Mesothelial cell of epicardium (in vitro differentiated cells): ENCODE measurements around the gene CLSTN2. TPM values are rescaled to one million over a fixed set of nuclear protein-coding genes. Genes with fewer than 3 reads are reported as not detected.

ENCODE experiments used
- DNase-seq, 2 experiments: peaks; one replicate each; pipeline ENCODE4 v3.0.0; 2021; ENCODE audit warnings: low spot score in 2 of 2; ENCODE audit not compliant: unreplicated experiment in 2 of 2
- H3K27ac Mint-ChIP-seq: 2 replicates; pipeline ENCODE4 v1.8.0; 2021; ENCODE audit warnings: mixed read lengths
- H3K27me3 Mint-ChIP-seq: 2 replicates; pipeline ENCODE4 v1.8.0; 2021; ENCODE audit warnings: low read depth, mixed read lengths
- H3K36me3 Mint-ChIP-seq: 2 replicates; pipeline ENCODE4 v1.8.0; 2021; ENCODE audit warnings: mixed read lengths
- H3K4me1 Mint-ChIP-seq: 2 replicates; pipeline ENCODE4 v1.8.0; 2021; ENCODE audit warnings: mixed read lengths
- H3K4me3 Mint-ChIP-seq: 2 replicates; pipeline ENCODE4 v1.8.0; 2021; ENCODE audit warnings: mild to moderate bottlenecking, moderate library complexity, mixed read lengths
- H3K9me3 Mint-ChIP-seq: 2 replicates; pipeline ENCODE4 v1.8.0; 2021; ENCODE audit warnings: mixed read lengths
- CTCF ChIP-seq: fragments of 200-600 bp; sonication (generic); IDR thresholded peaks from one replicate; pipeline ENCODE4 v1.5.0; 2021; ENCODE audit warnings: antibody characterized with exemption; ENCODE audit not compliant: unreplicated experiment
- total RNA-seq: library from RNA; stranded (reverse); gene quantifications from 3 replicates; pipeline ENCODE4 v1.2.1, GENCODE V29; 2021

CLSTN2 gene
- total RNA-seq, 1 donor from 2014 or later: 18.2 TPM

- Mint-ChIP-seq H3K4me3 (no peak overlapping the region), H3K27ac (no peak overlapping the region), H3K27me3 (peaks cover 32% of the 10 kb centered on the region), H3K4me1 (no peaks in the 10 kb centered on the region), H3K9me3 (no peaks in the 10 kb centered on the region), H3K36me3 (no peaks in the 10 kb centered on the region)
- TF ChIP-seq CTCF: no peak
- DNase-seq: no peak
Observed at GRCh38 chr3:140143367-140144069, 208.5 kb downstream of the CLSTN2 start.

- H3K9me3 Mint-ChIP-seq: no peaks in the 10 kb centered on the region
- no peak overlapping the region for H3K27ac Mint-ChIP-seq
- no peak for TF ChIP-seq CTCF
- no peak for DNase-seq
- peaks cover 25% of the 10 kb centered on the region for H3K27me3 Mint-ChIP-seq
- no peaks in the 10 kb centered on the region for H3K36me3 Mint-ChIP-seq
- no peak overlapping the region for H3K4me3 Mint-ChIP-seq
- H3K4me1 Mint-ChIP-seq: no peaks in the 10 kb centered on the region
Observed at GRCh38 chr3:140145528-140145927, 210.5 kb downstream of the CLSTN2 start.

DNA sequence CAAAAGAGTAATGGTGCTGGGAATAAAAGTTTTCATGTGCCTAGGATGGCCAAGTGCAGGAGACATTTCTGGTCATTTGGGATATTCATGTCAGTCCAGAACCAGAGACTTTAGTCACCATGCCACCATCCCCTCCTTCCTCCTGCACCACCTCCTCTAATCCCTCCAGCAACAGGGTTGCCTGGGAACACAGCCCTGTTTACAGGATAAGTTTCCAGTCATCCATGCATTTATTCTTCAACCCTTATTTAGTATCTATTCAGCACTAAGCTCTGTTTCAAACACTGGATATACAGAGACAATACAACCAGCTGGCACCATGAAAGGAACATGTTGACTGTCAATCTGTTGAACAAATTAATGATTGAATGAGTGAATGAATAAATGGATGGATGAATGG is 211.7 kb downstream of the CLSTN2 start:
- H3K9me3 Mint-ChIP-seq: no peaks in the 10 kb centered on the region
- no peaks in the 10 kb centered on the region for H3K36me3 Mint-ChIP-seq
- H3K27me3 Mint-ChIP-seq: peaks cover 26% of the 10 kb centered on the region
- no peak overlapping the region for H3K27ac Mint-ChIP-seq
- no peaks in the 10 kb centered on the region for H3K4me1 Mint-ChIP-seq
- TF ChIP-seq CTCF: no peak
- no peak for DNase-seq
- H3K4me3 Mint-ChIP-seq: no peak overlapping the region

- no peak for DNase-seq
- Mint-ChIP-seq H3K36me3 (no peaks in the 10 kb centered on the region), H3K27ac (no peak overlapping the region), H3K4me1 (no peaks in the 10 kb centered on the region), H3K9me3 (no peaks in the 10 kb centered on the region), H3K4me3 (no peak overlapping the region), H3K27me3 (peaks cover 25% of the 10 kb centered on the region)
- no peak for TF ChIP-seq CTCF
Observed at GRCh38 chr3:140147965-140148490, 213.0 kb downstream of the CLSTN2 start.

GRCh38 chr3:140148824-140149390 is 213.9 kb downstream of the CLSTN2 start:
- Mint-ChIP-seq H3K9me3 (no peaks in the 10 kb centered on the region), H3K27me3 (peaks cover 24% of the 10 kb centered on the region), H3K4me3 (no peak overlapping the region), H3K36me3 (no peaks in the 10 kb centered on the region), H3K4me1 (no peaks in the 10 kb centered on the region), H3K27ac (no peak overlapping the region)
- no peak for TF ChIP-seq CTCF
- DNase-seq: no peak
